GM15510 (cell line): ENCODE measurements around the gene ZBED4.

Experiments
- POLR2A ChIP-seq: IDR thresholded peaks from 3 replicates; pipeline ENCODE4 v1.6.1; 2011; ENCODE audit warnings: borderline replicate concordance; ENCODE audit not compliant: insufficient read length; ENCODE audit errors: extremely low read depth

ZBED4 gene

DNA sequence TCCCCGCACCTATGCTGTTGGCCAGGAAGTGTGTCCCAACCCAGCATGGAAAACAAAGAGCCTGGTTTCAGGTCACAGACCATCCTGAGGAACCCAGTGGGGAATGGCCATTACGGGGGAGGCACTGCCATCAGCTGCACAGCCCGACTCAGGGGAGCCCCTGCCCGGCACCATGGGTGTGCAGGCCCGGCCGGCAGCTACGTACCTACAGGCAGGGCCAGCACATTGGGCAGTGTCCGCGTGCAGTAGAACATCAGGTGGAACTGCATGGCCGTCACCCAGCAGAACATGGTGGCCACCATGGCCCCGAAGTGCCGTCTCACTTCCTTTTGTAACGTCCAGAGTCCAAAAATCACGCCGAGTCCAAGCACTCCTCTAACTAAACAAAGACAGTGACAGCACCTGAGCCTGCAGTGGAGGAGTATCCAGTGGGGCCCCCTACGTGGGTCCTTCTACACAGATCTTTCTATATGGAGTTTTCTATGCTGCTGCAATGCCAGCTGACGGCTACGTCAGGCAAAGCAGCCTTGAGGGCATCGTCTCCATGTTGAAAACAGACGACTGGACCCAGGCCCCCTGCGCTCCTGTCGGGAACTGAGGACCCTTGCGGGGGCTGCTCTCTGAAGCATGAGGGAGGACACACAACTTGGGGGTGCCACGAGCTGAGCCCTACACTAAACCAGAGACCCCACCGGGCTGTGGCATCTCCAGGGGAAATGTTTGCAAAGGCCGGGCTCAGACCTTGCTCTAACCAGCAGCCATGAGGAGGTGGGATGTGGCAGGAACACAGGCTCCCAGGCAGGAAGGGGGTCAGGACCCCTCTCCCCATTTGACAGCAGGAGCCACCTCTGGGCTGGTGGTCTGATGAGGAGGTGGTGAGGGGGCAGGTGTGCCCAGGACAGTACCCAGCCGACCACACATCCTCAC, 56.8 kb downstream of the ZBED4 start:
- no peak for TF ChIP-seq POLR2A

DNA sequence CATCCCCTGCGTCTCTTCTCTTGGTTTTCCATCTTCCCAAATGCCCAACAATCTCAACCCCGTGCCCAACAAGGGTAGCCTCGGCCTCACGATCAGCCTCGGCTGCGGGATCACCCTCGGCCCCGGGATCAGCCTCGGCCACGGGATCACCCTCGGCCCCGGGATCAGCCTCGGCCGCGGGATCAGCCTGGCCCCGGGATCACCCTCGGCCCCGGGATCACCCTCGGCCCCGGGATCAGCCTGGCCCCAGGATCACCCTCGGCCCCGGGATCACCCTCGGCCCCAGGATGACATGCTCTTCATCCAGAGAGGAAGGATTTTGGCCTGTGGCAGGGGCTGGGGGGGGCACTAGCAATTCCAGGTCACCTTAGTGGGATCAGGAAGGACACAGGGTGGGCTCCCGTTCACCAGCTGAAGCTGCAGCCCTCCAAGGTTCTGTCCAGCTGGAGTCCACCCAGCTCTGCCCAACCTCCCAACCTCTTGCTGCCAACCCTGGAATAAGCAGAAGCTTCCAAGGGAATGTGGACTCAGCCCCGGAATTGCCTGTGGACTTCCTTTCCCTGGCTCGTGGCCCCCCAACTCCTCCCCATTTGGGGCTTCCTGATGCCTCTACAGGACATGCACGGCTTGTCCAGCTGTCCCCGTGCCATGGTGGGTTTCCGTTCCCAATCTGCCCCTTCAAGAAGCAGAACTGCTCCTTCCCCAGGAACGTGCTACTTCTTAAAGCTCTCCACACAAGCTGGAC, 58.4 kb downstream of the ZBED4 start:
- TF ChIP-seq POLR2A: no peak

GRCh38 chr22:49913026-49913425, 59.4 kb downstream of the ZBED4 start:
- TF ChIP-seq POLR2A: no peak

GRCh38 chr22:49913446-49913845, 59.8 kb downstream of the ZBED4 start:
- no peak for TF ChIP-seq POLR2A

DNA sequence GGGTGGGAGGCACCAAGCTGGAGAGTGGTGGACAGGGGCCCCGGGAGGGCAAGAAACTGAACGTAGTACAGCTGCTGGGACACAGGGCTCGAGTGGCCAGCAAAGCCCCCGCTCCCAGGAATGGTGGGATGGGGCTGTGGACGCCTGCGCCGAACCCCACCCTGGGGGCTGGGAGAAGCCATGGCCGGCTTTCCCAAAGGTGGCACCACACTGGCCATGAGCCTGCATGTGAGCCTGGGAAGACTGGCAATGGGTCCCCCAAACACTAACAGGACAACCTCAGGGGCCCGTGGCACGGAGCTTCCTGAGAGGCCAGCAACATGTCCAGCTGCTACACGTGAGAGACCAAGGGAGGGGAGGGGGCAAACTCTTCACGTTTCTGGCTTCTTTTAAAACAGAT, 60.6 kb downstream of the ZBED4 start:
- no peak for TF ChIP-seq POLR2A

- no peak for TF ChIP-seq POLR2A
Measured at GRCh38 chr22:49915610-49916009, 62.0 kb downstream of the ZBED4 start.

- no peak for TF ChIP-seq POLR2A
Measured at GRCh38 chr22:49916831-49917230, 63.2 kb downstream of the ZBED4 start.

- TF ChIP-seq POLR2A: peak; percentile 82
Measured at GRCh38 chr22:49917974-49918910, 64.6 kb downstream of the ZBED4 start, which contains the start of the genes ALG12 and CRELD2. TSS of gene ALG12 (minus strand) at chr22:49918438. CDS start at chr22:49913765, 4,673 bp downstream. TSS of gene CRELD2 (plus strand) at chr22:49918634. CDS start at chr22:49918770, 136 bp downstream.

DNA sequence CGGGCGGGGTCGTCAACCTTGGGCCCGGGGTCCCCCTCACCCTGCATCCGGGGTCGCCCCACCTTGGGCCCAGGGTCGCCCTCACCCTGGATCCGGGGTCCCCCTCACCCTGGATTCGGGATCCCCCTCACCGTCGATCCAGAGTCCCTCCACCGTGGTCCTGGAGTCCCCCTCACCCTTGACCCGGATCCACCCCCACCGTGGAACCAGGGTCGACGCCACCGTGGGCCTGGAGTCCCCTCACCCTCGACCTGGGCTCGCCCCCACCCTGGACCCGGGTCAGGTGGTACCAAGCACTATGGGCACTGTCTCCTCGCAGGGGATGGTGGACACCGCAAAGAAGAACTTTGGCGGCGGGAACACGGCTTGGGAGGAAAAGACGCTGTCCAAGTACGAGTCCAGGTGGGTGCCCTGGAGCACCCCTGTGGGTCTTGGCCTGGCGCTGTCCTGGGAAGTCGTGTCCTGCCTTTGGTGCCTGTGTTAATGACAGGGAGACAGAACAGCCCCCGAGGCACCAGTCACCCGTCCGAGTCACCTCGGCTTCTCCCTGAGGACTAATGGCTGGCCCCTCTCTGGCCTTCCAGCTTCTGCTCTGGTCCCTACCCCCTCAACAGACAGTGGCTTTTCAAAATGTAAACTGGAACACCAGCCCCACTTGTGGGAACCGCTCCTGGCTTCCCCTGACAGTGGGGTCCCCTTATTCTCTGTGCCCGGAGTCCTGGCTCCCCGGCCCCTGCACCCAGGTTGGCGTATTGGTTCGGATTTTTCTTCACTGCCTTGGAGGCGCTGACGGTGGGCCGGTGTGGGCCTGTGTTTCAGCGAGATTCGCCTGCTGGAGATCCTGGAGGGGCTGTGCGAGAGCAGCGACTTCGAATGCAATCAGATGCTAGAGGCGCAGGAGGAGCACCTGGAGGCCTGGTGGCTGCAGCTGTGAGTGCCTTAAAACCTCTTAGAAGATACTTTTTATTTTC, 65.6 kb downstream of the ZBED4 start:
- TF ChIP-seq POLR2A: no peak

DNA sequence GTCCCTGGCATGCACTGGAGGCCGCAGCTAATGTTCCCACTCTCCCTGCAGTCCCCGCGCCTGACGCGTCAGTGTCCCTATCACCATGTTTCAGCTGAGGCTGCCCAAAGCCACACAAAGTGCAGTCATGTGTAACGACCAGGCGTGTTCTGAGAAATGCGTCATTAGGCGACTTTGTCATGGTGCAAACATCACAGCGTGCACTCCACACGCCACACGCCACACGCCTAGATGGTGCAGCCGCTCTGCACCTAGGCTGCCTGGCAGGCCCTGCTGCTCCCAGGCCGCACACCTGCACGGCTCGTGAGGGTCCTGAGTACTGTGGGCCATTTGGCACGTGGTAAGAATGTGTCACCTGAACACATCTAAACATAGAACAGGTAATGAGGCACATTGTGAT, 67.2 kb downstream of the ZBED4 start:
- no peak for TF ChIP-seq POLR2A

DNA sequence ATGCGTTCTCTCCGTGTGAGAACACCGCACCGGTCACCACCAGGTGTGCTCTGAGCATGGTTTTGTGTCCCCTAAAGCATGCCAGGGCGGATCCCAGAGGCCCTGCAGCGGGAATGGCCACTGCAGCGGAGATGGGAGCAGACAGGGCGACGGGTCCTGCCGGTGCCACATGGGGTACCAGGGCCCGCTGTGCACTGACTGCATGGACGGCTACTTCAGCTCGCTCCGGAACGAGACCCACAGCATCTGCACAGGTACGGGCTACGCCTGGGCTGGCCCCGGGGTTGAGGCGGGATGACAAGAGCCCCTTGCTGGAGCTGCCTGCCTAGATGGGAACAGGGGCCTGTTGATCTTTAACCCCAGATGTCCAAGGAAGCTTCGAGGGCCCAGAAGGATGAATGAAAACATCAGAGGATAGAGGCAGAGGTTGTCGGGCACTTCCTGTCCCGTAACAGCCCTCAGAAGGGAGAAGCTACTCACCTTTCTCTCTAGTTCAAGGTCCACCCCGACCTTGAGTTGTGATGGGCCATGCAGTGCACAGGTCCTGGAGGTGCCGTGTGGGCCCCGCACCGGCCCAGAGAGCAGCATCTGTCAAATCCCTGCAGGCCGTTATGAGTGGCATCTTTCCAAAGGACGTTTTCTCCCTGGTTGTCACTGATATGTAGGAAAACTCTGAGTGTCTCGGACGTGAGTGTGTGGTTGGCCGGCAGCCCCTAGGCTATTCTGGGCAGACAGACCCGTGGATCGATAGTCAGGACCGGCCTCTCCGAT, 68.0 kb downstream of the ZBED4 start:
- TF ChIP-seq POLR2A: no peak

- no peak for TF ChIP-seq POLR2A
Measured at GRCh38 chr22:49922484-49922883, 68.8 kb downstream of the ZBED4 start.

DNA sequence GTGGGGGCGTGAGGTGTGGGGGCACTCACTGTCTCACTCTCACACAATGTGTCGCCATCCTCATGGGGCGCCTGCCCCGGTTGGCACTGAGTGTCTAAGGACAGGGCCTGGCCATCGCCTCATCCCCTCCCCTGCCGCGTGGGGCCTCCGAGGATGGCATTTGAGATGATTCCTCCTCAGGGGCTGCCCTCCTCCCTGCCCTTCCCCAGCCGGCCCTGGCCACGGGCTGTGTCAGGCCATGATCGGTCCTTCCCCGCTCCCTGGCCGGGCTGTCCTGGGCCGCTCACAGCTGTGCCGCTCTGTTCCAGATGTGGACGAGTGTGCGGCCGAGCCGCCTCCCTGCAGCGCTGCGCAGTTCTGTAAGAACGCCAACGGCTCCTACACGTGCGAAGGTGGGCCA, 69.3 kb downstream of the ZBED4 start:
- TF ChIP-seq POLR2A: no peak
